ENCODE data around the gene SHOX.

Gene SHOX

GRCh38 chrX:670645-671044 lies 40.1 kb downstream of the SHOX start:
- no peak for TF ChIP-seq CTCF (conservative IDR thresholded peaks at IDR 0.05)

DNA sequence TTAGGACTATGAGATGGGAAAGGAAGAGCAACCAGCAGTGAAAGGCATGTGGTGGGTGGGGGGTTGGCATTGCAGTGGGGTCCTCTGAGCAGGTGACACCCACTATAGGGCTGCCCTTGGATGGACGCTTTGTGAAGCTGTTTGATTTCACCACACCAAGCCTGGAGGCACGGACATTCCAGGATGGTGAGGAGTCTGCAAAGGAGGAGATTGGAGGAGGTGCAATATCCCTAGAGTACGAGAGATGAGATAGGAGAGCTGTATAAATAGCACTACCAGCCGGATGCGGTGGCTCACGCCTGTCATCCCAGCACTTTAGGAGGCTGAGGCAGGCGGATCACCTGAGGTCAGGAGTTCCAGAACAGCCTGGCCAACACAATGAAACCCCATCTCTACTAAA lies 42.3 kb downstream of the SHOX start:
- no peak overlapping the region for H3K27ac ChIP-seq
- TF ChIP-seq CTCF (conservative IDR thresholded peaks at IDR 0.05) = no peak

More at GRCh38 chrX:670645-671044, 40.1 kb downstream of the SHOX start:
- H3K27ac ChIP-seq = no peak overlapping the region

GRCh38 chrX:675279-675954 lies 44.8 kb downstream of the SHOX start:
- no peak overlapping the region for H3K27ac ChIP-seq
- TF ChIP-seq CTCF (conservative IDR thresholded peaks at IDR 0.05) = no peak

- no peak for TF ChIP-seq CTCF (conservative IDR thresholded peaks at IDR 0.05)
- H3K27ac ChIP-seq = no peak overlapping the region
These were observed 45.3 kb downstream of the SHOX start for GRCh38 chrX:675955-676295.

GRCh38 chrX:677376-677775 lies 46.8 kb downstream of the SHOX start:
- no peak overlapping the region for H3K27ac ChIP-seq
- TF ChIP-seq CTCF (conservative IDR thresholded peaks at IDR 0.05) = no peak

DNA sequence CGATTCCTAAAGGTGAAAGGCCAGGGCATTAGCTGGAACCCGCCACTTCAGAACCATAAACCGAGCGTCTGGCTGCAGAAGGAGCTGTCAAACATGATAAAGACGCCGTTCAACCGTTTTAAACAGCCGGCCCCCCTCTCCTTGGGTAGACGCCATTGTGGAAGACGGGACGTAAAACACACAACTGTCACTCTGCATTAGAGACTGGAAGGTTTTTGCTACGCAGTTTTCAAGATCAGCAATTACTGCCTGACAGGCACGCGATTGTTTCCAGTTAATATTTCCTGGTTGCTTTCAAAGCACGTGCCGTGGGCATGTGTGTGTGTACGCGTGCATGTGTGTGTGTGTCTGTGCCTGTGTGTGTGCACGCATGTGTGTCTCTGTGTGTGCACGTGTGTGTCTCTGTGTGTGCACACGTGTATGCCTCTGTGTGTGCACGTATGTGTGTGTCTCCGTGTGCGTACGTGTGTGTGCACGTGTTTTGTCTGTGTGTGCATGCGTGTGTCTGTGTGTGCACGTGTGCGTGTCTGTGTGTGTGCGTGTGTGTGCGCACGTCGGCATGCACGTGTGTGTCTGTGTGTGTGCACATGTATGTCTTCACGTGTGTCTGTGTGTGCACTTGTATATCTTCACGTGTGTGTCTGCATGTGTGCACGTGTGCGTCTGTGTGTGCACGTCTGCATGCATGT lies 48.8 kb downstream of the SHOX start:
- no peak for TF ChIP-seq CTCF (conservative IDR thresholded peaks at IDR 0.05)
- H3K27ac ChIP-seq = no peak overlapping the region

GRCh38 chrX:680062-680461 lies 49.5 kb downstream of the SHOX start:
- no peak for TF ChIP-seq CTCF (conservative IDR thresholded peaks at IDR 0.05)
- no peak overlapping the region for H3K27ac ChIP-seq
